Glomerular endothelial cell (primary cell): ENCODE results near the gene ASXL3. TPM values are rescaled to one million over a fixed set of nuclear protein-coding genes. Genes with fewer than 3 reads are reported as not detected.

Experiments used
- DNase-seq: peaks from one replicate; pipeline ENCODE4 v3.0.0-alpha.2; 2011; ENCODE audit warnings: low read depth, low spot score; ENCODE audit errors: extremely low read depth
- total RNA-seq: library from RNA; depleted of rRNA; stranded (reverse); fragments of >200 nt; gene quantifications from 2 replicates; pipeline ENCODE4 v1.2.3, GENCODE V29; 2015

Gene ASXL3
- total RNA-seq, 1 donor from 2014 or later: 0.47 TPM

DNA sequence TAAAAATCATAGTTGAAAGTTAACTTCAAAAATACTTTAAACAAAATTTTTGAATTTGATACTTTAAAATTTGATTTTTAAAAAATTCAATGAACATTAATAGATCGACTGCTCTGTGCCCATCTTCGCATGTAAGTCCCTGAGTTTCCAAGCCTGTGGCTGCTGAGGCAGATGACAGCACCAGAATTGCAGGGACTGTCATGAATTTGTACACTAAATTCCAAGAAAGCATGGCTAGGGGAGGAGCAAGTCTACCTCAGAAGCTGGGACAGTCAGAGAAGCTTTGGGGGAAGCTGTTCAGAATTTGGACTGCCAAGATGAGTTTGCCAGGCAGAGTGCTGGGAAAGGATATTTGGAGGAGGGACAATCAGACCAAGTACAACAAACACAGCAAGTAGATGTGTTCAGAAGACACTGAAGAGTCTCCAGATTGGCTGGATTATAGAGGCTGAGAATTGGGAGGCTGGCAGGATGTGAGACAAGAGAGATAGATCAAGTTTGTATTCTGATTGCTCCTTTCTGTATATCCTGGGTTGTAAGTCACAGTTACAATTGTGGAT is 79.0 kb downstream of the ASXL3 start:
- no peak for DNase-seq

DNA sequence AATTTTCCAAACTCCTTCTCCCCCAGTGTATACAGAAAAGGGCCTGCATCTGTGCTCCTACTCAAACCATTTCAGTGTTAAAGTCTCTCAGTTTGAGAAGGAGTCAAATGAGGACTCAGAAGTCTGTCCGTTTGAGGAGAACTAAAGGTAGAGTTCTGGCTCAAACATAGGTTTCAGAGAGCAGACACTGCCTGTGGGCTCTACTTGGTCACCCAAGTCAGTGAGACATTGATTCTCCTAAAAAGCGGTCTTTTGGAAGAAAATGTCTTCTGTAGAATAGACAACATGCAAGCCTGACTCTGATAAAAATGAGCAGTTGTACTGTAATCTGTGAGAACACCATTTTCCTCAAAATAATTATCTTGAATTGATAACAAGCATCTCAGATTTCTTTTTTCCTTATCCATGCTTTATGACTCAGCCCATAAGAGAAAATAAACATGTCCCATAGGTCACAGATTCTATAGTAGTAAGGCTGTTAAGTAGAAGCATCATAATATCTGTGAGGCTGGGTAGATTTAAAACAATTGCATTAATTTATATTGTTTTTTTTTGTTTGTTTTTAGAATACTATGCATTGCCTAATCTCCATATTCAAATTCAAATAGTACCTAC is 82.8 kb downstream of the ASXL3 start:
- DNase-seq: no peak

DNA sequence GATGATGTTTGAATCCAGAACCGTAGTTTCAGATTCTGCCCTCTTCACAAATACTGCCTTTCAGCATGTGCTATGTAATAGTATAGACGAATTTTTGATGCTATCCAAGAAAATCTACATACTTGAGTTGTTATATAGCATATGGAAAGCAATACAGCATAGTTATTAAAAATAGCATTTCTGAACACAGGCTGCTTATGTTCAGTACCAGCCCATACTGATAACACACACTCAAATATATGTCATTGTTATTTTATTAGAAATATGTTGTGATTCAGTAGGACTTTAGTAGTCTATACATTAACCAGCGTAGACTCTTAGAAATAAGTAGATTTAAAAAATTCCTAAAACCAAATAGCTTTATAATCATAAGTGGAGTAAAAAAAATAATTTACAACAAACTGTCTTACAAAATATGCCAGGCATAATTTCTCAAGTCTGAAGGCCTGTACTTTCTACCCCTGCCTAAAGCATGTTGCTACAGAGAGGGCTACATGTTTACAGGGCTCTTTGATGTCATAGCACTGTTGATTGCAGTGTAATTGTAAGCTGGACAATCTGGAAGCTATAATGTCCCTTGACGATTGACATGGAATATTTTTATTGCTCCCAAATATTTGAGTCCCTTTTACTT is 86.3 kb downstream of the ASXL3 start:
- DNase-seq: no peak

DNA sequence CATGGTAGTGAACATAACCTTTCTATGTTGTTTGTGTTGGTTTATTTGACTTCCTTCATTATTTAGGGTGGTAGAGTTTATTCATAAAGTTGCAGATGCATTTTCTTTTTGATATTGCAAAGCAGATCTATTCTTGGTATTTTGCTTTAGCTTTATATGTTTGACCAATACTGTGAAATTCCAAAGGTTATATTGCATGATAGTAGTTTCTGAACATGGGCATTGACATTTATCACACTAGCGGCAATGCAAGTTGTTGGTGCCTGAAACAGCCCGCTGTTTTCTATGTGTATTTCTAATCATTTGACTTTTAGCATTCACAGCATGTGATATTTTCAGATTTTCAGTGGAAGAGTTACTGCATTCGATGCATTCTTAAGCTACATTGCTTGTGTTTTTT is 87.2 kb downstream of the ASXL3 start:
- DNase-seq: no peak

DNA sequence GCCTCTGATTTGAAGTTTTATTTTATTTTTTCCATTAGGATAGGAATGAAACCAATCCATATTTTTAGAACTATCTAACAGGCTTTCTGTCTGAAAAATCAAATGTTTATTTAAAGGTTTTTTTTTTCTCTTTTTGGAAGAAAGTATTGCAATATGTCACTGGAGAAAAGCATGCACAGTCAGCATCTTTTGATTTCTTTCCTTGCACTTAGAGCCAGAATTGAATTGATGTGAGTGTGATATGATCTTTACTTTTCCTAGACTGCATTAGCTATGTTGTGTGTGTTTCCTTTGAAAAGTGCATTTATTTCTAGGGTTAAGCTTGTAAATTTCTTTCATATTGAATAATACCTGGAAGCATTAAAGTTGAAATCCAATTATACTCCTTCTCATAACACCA is 87.6 kb downstream of the ASXL3 start:
- DNase-seq: no peak

DNA sequence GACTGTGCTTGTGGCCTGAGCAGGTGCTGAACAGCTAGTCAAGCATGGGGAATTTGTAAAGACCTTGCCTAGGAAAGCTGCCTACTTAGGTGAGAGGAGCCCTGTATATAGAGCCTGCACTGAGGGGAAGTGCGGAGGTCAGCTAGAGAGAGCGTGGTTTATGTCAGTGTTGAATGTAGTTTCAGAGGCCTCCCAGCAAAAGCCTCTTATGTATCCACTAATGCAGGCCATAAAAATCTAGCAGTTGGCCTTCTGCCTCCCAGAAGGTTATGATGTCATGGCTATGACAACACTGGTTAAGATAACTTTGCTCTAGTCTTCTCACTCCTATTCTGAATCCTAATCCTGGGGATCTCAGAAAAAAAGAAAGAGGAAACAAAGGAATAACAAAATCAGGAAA is 88.9 kb downstream of the ASXL3 start:
- no peak for DNase-seq

DNA sequence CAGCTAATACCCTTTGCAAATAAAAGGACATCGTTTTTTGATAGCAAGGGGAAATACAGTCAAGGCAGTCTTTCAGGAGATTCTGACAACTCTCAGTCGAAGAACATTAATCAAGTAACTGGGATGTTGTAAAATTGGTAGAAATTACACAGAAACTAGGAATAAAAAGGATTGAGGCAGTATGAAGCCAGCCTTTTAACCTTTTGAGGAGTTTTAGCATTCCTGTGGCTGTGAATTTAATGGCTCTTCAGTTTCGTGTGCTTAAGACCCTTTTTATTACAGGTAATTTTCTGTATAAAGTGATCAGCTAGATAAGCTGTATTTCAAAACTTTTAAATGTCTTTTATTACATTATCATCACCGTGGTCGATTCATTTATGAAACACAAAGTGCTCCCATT is 91.6 kb downstream of the ASXL3 start:
- DNase-seq: no peak

DNA sequence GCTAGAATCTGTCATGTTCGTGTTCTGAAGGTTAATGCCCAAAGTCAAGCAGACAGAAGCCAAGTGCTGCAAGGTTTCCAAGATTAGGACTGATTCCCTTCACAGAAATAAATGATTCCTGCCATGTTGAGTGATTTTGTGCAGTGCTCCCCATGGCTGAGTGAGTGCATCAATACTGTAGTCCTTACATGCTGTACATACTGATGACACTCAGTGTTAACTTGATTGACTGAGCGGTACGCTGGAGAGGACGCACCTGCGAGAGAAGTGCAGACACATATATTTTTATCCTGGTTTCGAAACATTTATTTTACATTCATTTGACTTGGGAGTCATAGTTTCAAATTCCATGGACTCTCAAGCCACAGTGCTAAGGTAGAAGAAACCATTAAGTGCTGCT is 92.0 kb downstream of the ASXL3 start:
- DNase-seq: no peak

DNA sequence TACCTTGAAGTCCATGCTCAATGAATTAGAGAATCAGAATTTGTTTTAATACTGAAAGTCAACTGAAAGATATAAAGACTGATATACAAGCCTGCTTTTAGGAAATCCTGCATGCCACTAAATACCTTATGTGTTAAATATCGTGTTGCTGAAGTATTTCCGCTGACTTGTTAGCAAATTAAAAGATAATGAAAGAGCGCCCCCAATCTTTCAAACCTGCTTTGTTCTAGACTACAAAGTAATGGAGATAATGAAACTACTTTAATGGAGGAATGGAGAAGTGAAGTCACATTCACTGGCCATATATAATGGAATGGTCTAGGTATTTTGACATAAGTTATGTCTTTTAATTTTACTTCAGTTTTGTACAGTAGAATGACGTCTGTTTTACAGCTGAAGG is 95.7 kb downstream of the ASXL3 start:
- no peak for DNase-seq

DNA sequence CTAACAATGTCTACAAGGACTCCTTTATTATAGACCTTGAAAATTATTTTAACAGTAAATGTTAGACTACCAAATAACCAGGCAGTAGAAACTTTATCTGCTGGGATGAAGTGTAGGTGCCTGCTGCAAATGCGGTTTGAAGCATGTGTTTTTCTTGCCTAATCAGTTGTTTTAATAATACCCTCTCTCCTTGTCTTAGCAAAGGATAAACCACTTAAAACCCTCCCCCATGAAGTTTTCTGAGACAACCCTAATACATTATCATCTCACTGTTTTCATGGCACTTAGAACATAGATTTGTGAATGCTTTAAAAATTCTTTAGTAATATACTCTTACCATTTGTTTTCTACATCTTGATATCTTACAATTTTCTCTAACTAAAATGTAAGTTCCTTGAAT is 98.6 kb downstream of the ASXL3 start:
- DNase-seq: no peak

DNA sequence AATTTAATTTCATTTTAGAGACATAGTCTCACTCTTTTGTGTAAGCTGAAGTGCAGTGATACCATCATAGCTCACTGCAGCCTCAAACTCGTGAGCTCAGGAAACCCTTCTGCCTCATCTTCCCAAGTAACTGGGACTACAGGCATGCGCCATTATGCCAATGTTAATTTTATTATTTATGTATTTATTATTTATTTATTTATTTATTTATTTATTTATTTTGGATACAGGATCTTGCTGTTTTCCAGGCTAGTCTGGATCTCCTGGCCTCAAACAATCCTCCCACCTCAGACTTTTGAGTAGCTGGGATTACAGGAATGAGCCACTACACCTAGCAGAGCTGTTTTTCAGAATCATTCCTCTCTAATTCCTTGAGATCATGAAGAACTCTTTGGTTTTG is 99.9 kb downstream of the ASXL3 start:
- DNase-seq: no peak

DNA sequence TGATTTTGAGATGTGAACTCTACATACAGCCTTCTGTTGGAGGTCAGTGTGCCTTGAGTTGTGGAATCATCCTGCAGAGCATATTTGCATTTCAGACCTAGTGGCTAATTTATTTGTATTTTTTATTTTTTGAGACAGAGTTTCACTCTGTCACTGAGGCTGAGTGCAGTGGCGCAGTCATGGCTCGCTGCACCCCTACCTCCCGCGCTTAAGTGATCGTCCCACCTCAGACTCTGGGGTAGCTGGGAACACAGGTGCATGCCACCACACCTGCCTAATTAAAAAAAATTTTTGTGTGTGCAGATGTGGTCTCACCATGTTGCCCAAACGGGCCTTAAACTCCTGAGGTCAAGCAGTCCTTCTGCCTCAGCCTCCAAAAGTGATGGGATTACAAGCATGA is 104.4 kb downstream of the ASXL3 start:
- no peak for DNase-seq

DNA sequence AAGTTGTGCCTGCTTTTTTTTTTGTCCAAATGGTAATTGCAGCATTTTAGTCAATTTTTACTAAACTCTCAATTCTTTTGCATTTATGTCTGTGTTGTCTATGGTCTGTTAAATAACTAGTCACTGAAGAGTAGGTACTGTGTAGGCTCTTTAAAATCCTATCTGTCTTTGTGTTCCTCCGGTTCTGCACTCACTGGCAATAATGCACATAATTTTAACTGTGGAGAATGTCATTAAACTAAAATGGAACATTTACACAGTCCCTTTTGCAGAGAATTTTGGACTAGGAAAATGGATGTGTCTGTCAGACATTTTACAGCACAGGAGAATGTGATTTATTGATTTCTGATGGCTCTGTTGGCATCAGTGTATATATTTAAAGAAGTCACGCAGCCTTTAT is 116.6 kb downstream of the ASXL3 start:
- no peak for DNase-seq

DNA sequence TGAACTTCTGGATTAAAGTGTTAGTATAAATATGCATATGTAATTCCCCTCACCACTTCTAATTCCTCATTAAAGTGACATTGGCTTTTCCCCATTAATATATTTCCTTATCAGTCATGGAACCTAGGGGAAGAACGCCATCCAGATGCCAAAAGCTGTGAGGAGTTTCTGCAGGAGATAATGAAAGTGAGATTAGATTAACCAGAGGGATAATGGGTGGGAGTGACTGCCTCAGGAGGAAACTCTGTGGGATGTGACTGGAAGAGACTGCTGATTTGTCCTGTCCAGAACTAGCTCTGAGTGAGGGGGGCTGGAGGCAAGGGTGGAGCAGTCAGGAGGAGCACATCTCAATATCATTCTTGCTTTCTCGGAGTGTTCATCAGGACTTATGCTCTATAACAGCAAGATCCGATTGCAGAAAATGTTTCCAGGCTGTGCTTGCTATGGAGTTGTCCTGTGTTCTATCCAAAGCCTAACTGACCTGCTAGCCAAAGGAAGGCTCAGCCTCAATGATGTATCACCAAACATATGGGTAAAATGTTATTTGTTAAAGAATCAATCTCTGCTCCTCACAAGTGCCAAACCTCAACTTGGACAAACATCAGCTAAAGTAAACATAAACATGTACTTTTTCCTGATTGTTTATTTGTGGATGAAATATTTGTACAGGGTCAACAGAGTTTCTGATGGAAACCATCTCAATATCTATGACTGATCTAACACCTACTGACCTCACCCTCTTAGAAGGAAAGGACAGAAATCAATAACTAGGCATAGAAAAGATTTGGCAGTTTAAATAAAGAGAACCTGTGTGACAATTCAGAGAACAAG is 118.5 kb downstream of the ASXL3 start:
- DNase-seq: no peak

DNA sequence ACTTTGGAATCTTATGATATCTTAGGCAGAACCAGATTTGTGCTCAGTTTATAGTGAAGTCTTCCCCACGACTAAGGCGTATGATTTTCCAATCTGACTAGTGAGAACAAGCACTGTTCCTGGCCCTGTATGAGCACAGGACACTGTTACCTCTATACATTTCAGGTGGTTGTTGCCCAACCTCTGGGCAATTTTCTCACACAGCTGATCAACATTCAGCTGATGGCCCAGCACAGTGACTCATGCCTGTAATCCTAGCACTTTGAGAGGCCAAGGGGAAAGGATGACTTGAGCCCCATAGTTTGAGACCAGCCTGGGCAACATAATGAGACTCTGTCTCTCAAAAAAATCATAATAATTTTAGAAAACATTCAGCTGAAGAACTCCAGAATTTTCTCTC is 119.5 kb downstream of the ASXL3 start:
- no peak for DNase-seq

DNA sequence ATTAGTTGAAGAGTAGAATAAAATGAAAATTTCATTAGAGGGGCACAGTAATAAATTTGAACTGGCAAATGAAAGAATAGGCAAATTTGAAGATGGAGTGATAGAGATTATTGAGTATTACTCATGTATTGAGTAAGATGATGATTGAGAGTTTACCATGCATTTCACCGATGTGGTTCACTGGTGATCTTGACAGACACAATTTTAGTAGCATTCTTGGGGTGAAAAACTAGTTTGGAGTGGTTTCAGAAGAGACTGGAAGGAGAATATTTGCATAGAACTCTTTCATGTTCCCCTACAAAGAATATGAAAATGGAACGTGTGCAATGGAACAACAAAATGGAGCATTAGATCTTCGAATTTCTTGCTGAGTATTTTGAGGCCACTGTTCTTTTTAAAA is 121.4 kb downstream of the ASXL3 start:
- DNase-seq: no peak

DNA sequence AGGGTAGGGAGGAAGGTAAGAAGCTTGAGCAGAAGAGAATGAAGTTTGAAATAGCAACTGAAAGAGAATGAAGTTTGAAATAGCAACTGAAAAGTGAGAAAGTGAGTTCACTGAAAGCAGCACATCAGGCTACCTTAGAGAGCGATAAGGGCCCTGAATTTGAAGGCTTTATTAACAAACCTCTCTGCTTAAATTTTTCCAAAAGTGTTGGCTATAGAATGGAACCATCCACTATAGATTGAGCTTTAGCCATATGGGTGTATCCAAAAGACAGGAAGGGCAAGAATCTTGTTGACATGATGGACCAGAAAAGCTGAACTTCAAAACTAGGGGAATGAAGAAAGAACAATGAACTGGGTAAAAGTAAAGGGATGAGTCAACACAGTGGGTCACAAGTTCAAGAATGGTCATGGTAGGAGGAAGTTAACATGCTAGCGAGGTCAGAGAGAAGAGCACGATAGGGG is 122.5 kb downstream of the ASXL3 start:
- no peak for DNase-seq

DNA sequence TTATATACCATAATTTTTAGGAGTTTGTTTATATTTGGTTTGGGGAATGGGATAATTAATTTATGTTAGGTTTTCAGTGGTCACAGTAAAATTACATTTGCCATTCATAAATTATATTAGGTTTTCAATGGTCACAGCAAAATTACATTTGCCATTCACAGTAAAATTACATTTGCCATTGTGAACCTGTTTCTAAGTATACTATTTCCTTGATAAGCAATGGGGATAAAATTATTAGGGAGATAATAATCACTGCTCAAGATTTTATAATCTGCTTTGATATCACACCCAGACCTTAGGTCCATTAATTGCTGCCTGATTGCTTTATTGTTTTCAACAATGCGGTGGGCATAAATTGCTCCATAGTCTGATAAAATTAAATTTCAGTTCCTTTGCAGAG is 124.6 kb downstream of the ASXL3 start:
- DNase-seq: no peak

DNA sequence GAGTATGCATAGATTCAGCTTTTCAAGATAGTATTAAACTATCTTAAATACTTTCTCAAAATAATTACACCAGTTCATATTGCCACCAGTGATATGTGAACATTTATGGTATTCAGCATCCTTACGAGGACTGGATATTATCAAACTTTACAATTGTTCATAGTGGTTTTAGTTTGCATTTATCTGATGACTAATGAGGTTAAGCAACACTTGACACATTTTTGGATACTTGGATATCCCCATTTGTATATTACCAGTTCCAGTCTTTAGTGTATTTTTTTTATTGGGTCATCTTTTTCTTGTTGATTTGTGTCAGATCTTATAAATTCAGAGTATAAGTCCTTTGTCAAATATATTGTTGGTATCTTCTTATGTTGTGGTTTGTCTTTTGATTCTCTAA is 128.4 kb downstream of the ASXL3 start:
- no peak for DNase-seq

DNA sequence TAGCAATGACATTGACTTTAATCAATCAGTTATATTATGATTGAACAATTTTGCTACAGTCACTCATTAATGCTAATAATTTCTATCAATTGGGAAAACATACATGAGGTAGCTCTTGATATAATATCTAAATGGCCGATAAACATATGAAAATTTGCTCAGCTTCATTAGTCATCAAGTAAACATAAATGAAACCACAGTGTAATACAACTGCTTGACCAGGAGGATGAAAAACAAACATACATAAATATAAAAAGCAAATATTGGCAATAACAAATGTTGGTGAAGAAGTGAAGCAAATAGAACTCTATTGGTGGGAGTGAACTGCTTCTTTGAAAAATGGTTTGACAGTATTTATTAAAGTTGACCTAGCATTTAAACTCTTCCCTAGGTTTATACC is 130.9 kb downstream of the ASXL3 start:
- no peak for DNase-seq

DNA sequence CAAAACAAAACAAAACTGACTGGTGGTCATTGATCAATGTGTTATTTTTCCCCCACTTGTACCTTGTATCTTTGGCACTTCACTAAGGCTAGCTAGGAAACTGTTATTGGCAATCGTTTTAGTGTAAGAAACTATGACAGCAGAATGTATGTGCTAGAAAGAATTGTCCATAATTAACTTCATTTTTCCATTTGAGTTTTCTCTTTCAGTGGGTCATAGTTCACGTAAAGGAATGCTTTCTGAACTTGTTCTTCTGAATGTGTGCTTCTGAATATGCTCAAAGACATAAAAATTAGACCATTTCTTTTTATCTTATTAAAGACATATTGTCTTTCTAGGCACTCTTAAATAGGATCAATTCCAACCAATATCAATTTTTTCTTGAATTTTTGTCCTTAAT is 132.2 kb downstream of the ASXL3 start:
- no peak for DNase-seq

DNA sequence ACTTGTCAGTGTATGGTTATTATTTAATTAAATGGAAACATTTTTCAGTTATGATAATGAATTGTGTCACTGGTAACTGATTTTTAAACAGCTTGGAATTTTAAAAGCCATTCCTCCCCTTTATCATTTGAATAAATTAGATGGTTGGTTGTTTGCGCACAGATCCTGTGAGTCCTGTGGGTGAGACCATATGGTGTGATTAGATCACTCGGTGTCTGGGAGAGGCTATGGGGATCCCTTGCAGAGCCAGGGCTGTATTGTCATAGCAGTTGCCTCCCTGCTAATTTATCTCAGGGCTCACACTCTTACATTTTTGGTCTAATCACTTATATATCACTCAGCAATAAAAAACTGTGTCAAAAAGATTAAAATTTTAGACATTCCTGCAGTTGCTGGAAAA is 133.5 kb downstream of the ASXL3 start:
- no peak for DNase-seq
